Skeletal muscle satellite cell (primary cell): Measurements from ENCODE around the gene SOHLH1.

Source experiments
- H3K27me3 ChIP-seq: 2 replicates; pipeline ENCODE4 v1.7.0; 2013; ENCODE audit warnings: low read length; ENCODE audit not compliant: control insufficient read depth, insufficient read depth
- H3K36me3 ChIP-seq: 2 replicates; pipeline ENCODE4 v1.7.0; 2013; ENCODE audit warnings: mild to moderate bottlenecking, control low read depth, low read length; ENCODE audit not compliant: insufficient read depth
- H3K4me1 ChIP-seq: 2 replicates; pipeline ENCODE4 v1.7.0; 2013; ENCODE audit warnings: low read length; ENCODE audit not compliant: control insufficient read depth, insufficient read depth
- H3K4me2 ChIP-seq: 2 replicates; pipeline ENCODE4 v1.7.0; 2013; ENCODE audit warnings: mild to moderate bottlenecking, low read length
- H3K4me3 ChIP-seq: 2 replicates; pipeline ENCODE4 v1.7.0; 2013; ENCODE audit warnings: low read length
- H3K9ac ChIP-seq: 2 replicates; pipeline ENCODE4 v1.7.0; 2013; ENCODE audit warnings: mild to moderate bottlenecking, low read depth, low read length, moderate library complexity
- H3K9me3 ChIP-seq: replicated peaks from 2 replicates; pipeline ENCODE4 v1.7.0; 2013; ENCODE audit warnings: mild to moderate bottlenecking, control low read depth, low read length

Gene SOHLH1

DNA sequence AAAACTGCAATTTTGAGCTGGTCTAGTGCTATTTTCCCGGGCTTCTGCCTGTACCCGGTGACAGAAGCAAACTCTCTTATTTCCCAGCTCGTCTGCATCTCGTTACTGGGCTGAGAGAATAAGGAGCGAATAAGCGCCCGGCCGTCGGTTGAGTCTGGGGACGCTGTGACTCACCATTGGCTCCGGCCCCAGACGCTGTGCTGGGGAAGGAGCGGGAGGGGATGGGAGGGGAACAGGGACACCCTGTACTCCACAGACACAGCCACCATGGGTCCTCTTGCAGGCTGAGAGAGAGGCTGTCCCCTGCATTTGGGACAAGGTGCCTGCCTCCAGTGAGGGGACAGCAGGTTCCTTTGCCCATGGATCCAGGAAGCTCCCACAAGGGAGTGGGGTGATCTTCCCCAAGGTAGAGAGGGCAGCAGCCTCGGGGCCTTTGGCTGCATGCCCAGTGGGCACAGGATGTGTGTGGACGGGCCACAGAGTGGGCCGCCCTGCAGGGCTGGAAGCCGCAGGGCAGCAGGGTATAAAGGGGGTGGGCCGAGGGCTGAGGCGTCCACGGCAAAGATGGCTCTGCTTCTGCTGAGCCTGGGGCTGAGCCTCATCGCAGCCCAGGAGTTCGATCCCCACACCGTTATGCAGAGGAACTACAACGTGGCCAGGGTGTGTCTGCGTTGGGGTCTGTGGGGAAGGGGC, 36.4 kb downstream of the SOHLH1 start, which contains the start of gene LCN9:
LCN9 (plus strand) TSS at position 552 of the 693 bp plus-strand sequence; CDS start at position 565, 13 bp downstream.
- H3K4me1 ChIP-seq: no peaks in the 10 kb centered on the region
- H3K4me2 ChIP-seq: no peak within 1 kb of the TSS
- no peaks in the 10 kb centered on the region for H3K9me3 ChIP-seq
- no peaks in the 10 kb centered on the region for H3K36me3 ChIP-seq
- H3K27me3 ChIP-seq: no peaks in the 10 kb centered on the region
- no peak within 1 kb of the TSS for H3K4me3 ChIP-seq
- H3K9ac ChIP-seq: no peak within 1 kb of the TSS

- H3K27me3 ChIP-seq: no peaks in the 10 kb centered on the region
- H3K9ac ChIP-seq: no peak overlapping the region
- H3K4me2 ChIP-seq: no peak overlapping the region
- H3K4me1 ChIP-seq: no peaks in the 10 kb centered on the region
- H3K4me3 ChIP-seq: no peak overlapping the region
- no peaks in the 10 kb centered on the region for H3K36me3 ChIP-seq
- no peaks in the 10 kb centered on the region for H3K9me3 ChIP-seq
Measured at GRCh38 chr9:135661816-135662560, 37.3 kb downstream of the SOHLH1 start.

- H3K27me3 ChIP-seq: no peaks in the 10 kb centered on the region
- no peaks in the 10 kb centered on the region for H3K9me3 ChIP-seq
- no peaks in the 10 kb centered on the region for H3K4me1 ChIP-seq
- H3K36me3 ChIP-seq: no peaks in the 10 kb centered on the region
- H3K9ac ChIP-seq: no peak overlapping the region
- no peak overlapping the region for H3K4me2 ChIP-seq
- no peak overlapping the region for H3K4me3 ChIP-seq
Measured at GRCh38 chr9:135660407-135660806, 38.9 kb downstream of the SOHLH1 start.

DNA sequence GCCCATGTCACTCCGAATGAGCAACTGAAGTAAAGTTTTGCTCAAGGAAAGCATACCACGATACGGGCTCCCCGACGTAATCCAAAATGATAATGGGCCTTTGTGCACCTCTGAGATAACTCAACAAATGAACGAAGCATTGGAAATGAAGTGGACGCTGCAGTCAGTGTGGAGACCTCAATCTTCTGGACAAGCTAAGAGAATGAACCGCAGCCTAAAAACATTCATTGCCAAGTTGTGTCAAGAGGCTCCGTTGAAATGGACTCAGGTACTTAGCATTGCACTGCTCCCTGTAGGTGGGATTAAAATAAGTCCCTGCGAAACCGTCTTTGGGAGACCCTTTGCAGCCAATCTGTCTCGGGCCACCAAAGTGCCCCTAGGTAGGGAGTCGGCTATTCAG, 40.0 kb downstream of the SOHLH1 start:
- H3K27me3 ChIP-seq: no peaks in the 10 kb centered on the region
- no peaks in the 10 kb centered on the region for H3K36me3 ChIP-seq
- H3K4me2 ChIP-seq: no peak overlapping the region
- no peaks in the 10 kb centered on the region for H3K9me3 ChIP-seq
- H3K9ac ChIP-seq: no peak overlapping the region
- H3K4me3 ChIP-seq: no peak overlapping the region
- H3K4me1 ChIP-seq: no peaks in the 10 kb centered on the region

- H3K36me3 ChIP-seq: no peaks in the 10 kb centered on the region
- no peak overlapping the region for H3K4me2 ChIP-seq
- H3K4me3 ChIP-seq: no peak overlapping the region
- H3K27me3 ChIP-seq: no peaks in the 10 kb centered on the region
- no peaks in the 10 kb centered on the region for H3K9me3 ChIP-seq
- H3K9ac ChIP-seq: no peak overlapping the region
- no peaks in the 10 kb centered on the region for H3K4me1 ChIP-seq
Measured at GRCh38 chr9:135657416-135657815, 41.9 kb downstream of the SOHLH1 start.

- Histone ChIP-seq H3K4me2 (no peak overlapping the region), H3K27me3 (no peaks in the 10 kb centered on the region), H3K4me1 (no peaks in the 10 kb centered on the region), H3K9me3 (no peaks in the 10 kb centered on the region), H3K4me3 (no peak overlapping the region), H3K9ac (no peak overlapping the region), H3K36me3 (no peaks in the 10 kb centered on the region)
Measured at GRCh38 chr9:135655317-135655716, 44.0 kb downstream of the SOHLH1 start.

DNA sequence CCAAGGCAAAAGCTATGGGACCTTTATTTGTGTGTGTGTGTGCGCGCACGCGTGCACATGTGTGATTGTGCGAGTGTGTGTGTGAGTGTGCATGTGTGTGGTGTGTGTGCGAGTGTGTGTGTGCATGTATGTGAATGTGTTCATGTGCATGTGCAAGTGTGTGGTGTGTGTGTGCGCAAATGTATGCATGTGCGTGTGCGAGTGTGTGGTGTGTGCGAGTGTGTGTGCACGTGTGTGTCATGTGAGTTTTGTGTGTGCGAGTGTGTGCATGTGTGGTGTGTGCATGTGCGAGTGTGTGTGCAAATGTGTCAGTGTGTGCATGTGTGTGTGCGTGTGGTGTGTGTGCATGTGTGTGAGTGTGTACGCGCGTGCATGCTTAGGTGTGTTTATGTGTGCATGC, 48.9 kb downstream of the SOHLH1 start:
- Histone ChIP-seq H3K27me3 (no peaks in the 10 kb centered on the region), H3K4me3 (no peak overlapping the region), H3K4me1 (no peaks in the 10 kb centered on the region), H3K9ac (no peak overlapping the region), H3K4me2 (no peak overlapping the region), H3K36me3 (no peaks in the 10 kb centered on the region), H3K9me3 (peaks cover 5% of the 10 kb centered on the region)

GRCh38 chr9:135649508-135649907, 49.8 kb downstream of the SOHLH1 start:
- no peak overlapping the region for H3K9ac ChIP-seq
- no peak overlapping the region for H3K4me3 ChIP-seq
- H3K36me3 ChIP-seq: no peaks in the 10 kb centered on the region
- H3K27me3 ChIP-seq: no peaks in the 10 kb centered on the region
- H3K9me3 ChIP-seq: peaks cover 9% of the 10 kb centered on the region
- H3K4me2 ChIP-seq: no peak overlapping the region
- H3K4me1 ChIP-seq: no peaks in the 10 kb centered on the region

DNA sequence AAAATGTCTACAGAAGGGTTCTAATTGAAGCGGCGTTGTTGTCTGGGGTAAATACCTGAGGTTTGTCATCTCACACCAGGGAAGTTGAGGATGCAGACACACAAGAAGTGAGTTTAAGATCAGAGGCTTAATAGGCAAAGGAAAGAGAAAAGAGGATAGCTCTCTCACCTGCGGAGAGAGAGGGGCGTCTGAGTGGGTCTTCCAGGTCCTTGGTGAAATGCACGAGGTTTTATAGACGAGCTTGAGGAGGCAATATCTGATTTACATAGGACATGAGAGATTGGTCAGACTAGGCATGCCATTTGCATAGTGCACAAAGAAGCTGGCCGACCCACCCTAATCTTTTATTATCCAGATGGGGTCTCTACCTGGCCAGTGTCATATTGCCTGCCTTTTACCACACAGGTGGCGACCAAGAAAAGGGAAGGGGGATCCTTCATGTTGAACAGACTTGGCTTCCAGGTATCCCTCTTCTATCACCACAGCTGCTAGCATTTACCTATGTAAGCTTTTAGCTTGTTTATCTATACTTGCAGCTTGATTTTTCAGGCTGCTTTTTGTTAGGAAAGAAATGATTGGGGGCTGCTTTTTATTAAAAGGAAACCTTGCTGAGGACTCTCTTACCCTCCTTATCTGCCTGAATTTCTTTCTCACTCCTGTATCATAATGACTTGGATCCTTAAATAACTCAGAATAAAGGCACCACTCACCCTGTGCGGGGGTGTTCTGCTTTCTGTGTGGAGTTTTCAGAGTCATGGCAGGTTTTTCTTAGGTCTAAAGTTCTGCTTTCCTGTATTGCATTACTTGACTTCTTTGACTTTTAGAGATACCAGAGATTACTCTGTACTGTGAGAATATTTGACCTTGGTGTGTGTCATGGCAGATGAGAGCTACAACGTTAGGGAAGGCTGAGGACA, 50.5 kb downstream of the SOHLH1 start:
- Histone ChIP-seq H3K4me1 (no peaks in the 10 kb centered on the region), H3K36me3 (no peaks in the 10 kb centered on the region), H3K9ac (no peak overlapping the region), H3K9me3 (peaks cover 9% of the 10 kb centered on the region), H3K4me2 (no peak overlapping the region), H3K4me3 (no peak overlapping the region), H3K27me3 (no peaks in the 10 kb centered on the region)

GRCh38 chr9:135647884-135648283, 51.4 kb downstream of the SOHLH1 start:
- H3K4me3 ChIP-seq: no peak overlapping the region
- no peaks in the 10 kb centered on the region for H3K27me3 ChIP-seq
- no peak overlapping the region for H3K9ac ChIP-seq
- peaks cover 9% of the 10 kb centered on the region for H3K9me3 ChIP-seq
- no peaks in the 10 kb centered on the region for H3K4me1 ChIP-seq
- H3K4me2 ChIP-seq: no peak overlapping the region
- H3K36me3 ChIP-seq: no peaks in the 10 kb centered on the region

DNA sequence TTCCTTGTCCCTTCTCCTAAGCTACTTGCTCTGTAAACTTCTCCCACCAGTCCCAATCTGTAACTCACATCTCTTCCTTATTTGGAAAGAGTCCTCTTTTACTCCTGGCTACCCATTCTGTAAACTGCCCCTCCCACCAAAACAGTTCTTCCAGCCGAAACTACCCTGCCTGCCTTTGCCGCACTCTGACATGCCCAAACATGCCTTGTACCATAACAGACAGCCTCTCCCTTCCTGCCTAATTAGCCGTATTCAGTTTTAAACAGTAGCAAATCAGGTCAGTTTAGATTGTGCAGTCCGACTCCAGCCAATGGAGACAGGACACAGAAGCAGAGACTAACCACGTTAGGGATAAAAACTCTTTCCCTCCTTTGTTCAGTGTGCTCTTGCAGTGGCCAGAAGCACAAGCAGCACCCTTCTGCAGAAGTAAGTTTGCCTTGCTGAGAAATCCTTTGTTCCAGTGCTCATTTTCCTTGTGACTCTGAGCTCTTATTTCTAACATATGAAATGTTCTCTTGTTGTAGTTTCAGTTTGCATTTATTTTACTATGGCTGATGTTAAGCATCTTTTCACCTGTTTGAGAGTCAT, 54.6 kb downstream of the SOHLH1 start:
- H3K4me1 ChIP-seq: no peaks in the 10 kb centered on the region
- H3K4me3 ChIP-seq: no peak overlapping the region
- H3K9ac ChIP-seq: no peak overlapping the region
- no peaks in the 10 kb centered on the region for H3K27me3 ChIP-seq
- no peaks in the 10 kb centered on the region for H3K36me3 ChIP-seq
- no peak overlapping the region for H3K4me2 ChIP-seq
- H3K9me3 ChIP-seq: peaks cover 9% of the 10 kb centered on the region
